ENCODE data around the gene PGBD5.

GRCh38 chr1:230421481-230421880, 4.7 kb downstream of the PGBD5 start:
- TF ChIP-seq CTCF (IDR thresholded peaks at IDR 0.05) (no peak), POLR2A (IDR thresholded peaks at IDR 0.05) (no peak)
